ENCODE data around the gene SLC32A1. TPM values are rescaled to one million over a fixed set of nuclear protein-coding genes. Genes with fewer than 3 reads are reported as not detected.

SLC32A1 gene
- total and polyA plus RNA-seq, 2 of the 13 experiments (the other 11 are each of a cell fraction or from before 2014, with no cell fraction given), result not detected

GRCh38 chr20:38748097-38748860 is 24.0 kb downstream of the SLC32A1 start, which contains the start of gene ACTR5 (continued):
- TF ChIP-seq, protein P1, sequence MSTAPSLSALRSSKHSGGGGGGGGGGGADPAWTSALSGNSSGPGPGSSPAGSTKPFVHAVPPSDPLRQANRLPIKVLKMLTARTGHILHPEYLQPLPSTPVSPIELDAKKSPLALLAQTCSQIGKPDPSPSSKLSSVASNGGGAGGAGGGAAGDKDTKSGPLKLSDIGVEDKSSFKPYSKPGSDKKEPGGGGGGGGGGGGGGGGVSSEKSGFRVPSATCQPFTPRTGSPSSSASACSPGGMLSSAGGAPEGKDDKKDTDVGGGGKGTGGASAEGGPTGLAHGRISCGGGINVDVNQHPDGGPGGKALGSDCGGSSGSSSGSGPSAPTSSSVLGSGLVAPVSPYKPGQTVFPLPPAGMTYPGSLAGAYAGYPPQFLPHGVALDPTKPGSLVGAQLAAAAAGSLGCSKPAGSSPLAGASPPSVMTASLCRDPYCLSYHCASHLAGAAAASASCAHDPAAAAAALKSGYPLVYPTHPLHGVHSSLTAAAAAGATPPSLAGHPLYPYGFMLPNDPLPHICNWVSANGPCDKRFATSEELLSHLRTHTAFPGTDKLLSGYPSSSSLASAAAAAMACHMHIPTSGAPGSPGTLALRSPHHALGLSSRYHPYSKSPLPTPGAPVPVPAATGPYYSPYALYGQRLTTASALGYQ (CRISPR knock-in tag; IDR thresholded peaks at IDR 0.05), result peak; percentile 78
- TF ChIP-seq MAFG (CRISPR knock-in tag; IDR thresholded peaks at IDR 0.05), result peak; percentile 41; the same call in 1 of the 2 replicates
- peak; percentile 51; the same call in 1 of the 2 replicates for TF ChIP-seq TOPORS (CRISPR knock-in tag; IDR thresholded peaks at IDR 0.05)
- TF ChIP-seq ZNF788 (CRISPR knock-in tag; IDR thresholded peaks at IDR 0.05; ENCODE audit: borderline replicate concordance), result no peak
- TF ChIP-seq ZNF367 (CRISPR knock-in tag; IDR thresholded peaks at IDR 0.05; ENCODE audit: borderline replicate concordance), result peak; percentile 79; the same call in 1 of the 2 replicates
- TF ChIP-seq FOXC1 (CRISPR knock-in tag; IDR thresholded peaks at IDR 0.05; ENCODE audit: borderline replicate concordance), result peak; percentile 97
- TF ChIP-seq, protein P2, sequence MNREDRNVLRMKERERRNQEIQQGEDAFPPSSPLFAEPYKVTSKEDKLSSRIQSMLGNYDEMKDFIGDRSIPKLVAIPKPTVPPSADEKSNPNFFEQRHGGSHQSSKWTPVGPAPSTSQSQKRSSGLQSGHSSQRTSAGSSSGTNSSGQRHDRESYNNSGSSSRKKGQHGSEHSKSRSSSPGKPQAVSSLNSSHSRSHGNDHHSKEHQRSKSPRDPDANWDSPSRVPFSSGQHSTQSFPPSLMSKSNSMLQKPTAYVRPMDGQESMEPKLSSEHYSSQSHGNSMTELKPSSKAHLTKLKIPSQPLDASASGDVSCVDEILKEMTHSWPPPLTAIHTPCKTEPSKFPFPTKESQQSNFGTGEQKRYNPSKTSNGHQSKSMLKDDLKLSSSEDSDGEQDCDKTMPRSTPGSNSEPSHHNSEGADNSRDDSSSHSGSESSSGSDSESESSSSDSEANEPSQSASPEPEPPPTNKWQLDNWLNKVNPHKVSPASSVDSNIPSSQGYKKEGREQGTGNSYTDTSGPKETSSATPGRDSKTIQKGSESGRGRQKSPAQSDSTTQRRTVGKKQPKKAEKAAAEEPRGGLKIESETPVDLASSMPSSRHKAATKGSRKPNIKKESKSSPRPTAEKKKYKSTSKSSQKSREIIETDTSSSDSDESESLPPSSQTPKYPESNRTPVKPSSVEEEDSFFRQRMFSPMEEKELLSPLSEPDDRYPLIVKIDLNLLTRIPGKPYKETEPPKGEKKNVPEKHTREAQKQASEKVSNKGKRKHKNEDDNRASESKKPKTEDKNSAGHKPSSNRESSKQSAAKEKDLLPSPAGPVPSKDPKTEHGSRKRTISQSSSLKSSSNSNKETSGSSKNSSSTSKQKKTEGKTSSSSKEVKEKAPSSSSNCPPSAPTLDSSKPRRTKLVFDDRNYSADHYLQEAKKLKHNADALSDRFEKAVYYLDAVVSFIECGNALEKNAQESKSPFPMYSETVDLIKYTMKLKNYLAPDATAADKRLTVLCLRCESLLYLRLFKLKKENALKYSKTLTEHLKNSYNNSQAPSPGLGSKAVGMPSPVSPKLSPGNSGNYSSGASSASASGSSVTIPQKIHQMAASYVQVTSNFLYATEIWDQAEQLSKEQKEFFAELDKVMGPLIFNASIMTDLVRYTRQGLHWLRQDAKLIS (CRISPR knock-in tag; IDR thresholded peaks at IDR 0.05), result no peak
- TF ChIP-seq, protein P3, sequence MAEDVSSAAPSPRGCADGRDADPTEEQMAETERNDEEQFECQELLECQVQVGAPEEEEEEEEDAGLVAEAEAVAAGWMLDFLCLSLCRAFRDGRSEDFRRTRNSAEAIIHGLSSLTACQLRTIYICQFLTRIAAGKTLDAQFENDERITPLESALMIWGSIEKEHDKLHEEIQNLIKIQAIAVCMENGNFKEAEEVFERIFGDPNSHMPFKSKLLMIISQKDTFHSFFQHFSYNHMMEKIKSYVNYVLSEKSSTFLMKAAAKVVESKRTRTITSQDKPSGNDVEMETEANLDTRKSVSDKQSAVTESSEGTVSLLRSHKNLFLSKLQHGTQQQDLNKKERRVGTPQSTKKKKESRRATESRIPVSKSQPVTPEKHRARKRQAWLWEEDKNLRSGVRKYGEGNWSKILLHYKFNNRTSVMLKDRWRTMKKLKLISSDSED (CRISPR knock-in tag; IDR thresholded peaks at IDR 0.05), result 0 out of 2 replicates have a peak, but pooled peaks have one; percentile 96
- TF ChIP-seq MAZ (IDR thresholded peaks at IDR 0.05; ENCODE audit: borderline replicate concordance, low read depth, low read length), result peak; percentile 88; the same call in 1 of the 2 replicates
- peak; percentile 97 for TF ChIP-seq MAZ (CRISPR knock-in tag; IDR thresholded peaks at IDR 0.05; ENCODE audit: low read depth)
- TF ChIP-seq SRF (IDR thresholded peaks at IDR 0.05; ENCODE audit: low read depth, low read length), result no peak
- no peak for TF ChIP-seq RBM22 (optimal IDR thresholded peaks at IDR 0.05; ENCODE audit: low read length)
- TF ChIP-seq GABPB1 (CRISPR knock-in tag; IDR thresholded peaks at IDR 0.05), result peak; percentile 88
- peak; percentile 55; the same call in 1 of the 2 replicates for TF ChIP-seq ZBTB26 (CRISPR knock-in tag; IDR thresholded peaks at IDR 0.05; ENCODE audit: borderline replicate concordance)
- peak; percentile 87 for TF ChIP-seq GTF3A (CRISPR knock-in tag; conservative IDR thresholded peaks at IDR 0.05)
- peak; percentile 96 for TF ChIP-seq NR1H2 (CRISPR knock-in tag; IDR thresholded peaks at IDR 0.05; ENCODE audit: borderline replicate concordance, low read depth)
- TF ChIP-seq, protein P4, sequence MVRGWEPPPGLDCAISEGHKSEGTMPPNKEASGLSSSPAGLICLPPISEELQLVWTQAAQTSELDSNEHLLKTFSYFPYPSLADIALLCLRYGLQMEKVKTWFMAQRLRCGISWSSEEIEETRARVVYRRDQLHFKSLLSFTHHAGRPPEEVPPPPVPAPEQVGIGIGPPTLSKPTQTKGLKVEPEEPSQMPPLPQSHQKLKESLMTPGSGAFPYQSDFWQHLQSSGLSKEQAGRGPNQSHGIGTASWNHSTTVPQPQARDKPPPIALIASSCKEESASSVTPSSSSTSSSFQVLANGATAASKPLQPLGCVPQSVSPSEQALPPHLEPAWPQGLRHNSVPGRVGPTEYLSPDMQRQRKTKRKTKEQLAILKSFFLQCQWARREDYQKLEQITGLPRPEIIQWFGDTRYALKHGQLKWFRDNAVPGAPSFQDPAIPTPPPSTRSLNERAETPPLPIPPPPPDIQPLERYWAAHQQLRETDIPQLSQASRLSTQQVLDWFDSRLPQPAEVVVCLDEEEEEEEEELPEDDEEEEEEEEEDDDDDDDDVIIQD (CRISPR knock-in tag; IDR thresholded peaks at IDR 0.05; ENCODE audit: low read depth), result no peak
- no peak for TF ChIP-seq MTA3 (CRISPR knock-in tag; IDR thresholded peaks at IDR 0.05)
